ENCODE results near the gene LUC7L3.
"Not testable (repeated sequence)": the region's sequence is repeated elsewhere in the genome, so short reads cannot be mapped to it uniquely, and the experiment has no call there.

LUC7L3 gene

DNA sequence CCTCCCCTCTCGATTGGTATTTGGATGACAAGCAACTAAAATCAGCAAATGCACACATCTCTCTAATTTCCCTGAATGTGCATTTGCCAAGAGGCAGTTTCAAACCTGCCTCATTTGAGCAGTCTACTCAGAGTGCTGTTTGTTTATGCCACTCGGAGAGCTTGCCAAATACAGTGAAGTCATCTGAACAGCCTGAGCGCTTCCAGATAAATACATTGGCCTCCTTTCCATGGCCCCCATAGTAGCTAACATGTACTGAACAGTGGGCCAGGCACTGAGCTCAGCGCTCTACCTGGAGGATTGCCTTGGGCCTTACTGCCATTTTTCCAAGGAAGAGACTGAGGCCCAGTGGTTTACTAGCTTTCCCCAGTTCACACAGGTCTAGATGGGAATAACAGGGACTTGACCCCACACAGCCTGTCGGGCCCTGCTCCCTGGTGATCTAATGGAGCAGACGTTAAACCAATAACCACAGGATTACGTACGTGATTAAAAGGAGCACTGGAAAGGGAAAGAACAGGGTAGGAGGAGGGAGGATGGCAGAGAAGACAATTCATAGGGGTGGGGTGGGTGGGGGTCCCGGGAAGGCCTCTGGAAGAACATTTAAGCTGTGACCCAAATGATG is 66.7 kb downstream of the LUC7L3 start:
- no peak for DNase-seq (ENCODE audit: low read depth)

DNA sequence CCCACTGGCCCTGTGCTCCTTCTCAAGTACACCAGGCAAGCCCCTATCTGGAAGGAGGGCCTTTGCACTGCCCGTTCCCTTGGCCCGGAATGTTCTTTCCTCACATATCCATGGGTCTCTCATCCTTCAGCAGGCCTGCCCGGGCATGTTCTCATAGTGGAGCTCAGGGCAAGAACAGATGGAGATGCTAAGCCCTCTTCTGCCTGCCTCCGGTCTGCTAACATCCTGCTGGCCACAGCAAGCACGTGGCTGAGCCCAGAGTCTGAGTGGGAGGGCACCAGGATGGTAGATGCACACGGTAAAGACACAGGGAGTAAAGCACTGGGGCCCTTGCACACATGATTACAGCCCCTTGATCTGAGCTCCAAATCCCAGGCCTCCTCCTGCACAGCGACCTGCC is 67.7 kb downstream of the LUC7L3 start:
- DNase-seq (ENCODE audit: low read depth) = no peak

DNA sequence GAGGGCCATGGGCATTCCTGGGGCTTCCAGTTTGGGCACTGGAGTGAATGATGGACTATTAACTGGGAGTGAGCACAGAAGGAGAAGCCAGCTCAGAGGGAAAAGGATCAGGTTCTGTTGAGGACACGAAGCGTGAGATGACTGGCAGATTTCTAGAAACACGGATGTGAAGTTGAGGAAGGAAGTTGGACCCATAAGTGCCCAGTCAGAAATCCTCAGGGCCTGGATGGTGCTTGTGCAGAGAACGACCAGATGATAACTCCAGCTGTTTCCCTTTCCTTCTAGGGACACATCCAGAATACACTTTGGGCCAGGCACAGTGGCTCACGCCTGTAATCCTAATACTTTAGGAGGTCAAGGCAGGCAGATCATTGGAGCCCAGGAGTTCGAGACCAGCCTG is 71.2 kb downstream of the LUC7L3 start:
- no peak for DNase-seq (ENCODE audit: low read depth)

GRCh38 chr17:50792132-50792531 is 72.7 kb downstream of the LUC7L3 start:
- DNase-seq (ENCODE audit: low read depth) = no peak

DNA sequence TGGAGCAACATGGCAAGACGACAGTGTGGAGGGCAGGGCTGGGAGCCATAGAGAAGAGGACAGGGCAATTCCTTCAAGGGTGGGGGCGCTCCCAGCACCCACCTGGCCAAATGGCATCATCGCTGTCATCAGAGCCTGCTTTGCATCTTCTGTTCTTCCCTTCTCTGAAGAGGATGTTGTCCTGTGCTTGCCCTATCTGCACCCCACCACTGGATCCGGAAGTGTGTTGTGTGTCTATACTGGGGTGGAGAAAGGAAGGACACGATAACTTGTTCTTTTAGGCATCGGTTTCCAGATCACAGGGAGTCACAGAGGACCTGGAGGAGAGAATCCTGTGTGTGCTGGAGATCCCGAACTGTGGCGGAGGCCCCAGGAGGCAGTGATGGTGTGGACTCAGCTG is 73.6 kb downstream of the LUC7L3 start:
- no peak for DNase-seq (ENCODE audit: low read depth)

DNA sequence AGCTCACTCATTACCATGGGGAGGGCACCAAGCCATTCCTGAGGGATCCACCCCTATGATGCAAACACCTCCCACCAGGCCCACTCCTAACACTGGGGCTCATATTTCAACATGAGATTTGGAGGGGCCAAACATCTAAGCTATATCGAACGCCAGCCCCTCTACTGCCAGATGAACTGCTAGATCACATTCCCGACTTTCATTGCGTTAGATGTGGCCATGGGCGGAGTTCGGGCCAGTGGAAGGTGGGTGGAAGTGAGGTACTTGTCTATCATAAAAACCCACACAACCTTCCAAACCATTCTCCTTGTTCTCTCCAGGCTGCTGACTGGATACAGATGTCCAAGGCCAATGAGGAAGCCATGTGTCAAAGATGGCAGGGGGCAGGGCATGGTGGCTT is 75.0 kb downstream of the LUC7L3 start:
- DNase-seq (ENCODE audit: low read depth) = no peak

DNA sequence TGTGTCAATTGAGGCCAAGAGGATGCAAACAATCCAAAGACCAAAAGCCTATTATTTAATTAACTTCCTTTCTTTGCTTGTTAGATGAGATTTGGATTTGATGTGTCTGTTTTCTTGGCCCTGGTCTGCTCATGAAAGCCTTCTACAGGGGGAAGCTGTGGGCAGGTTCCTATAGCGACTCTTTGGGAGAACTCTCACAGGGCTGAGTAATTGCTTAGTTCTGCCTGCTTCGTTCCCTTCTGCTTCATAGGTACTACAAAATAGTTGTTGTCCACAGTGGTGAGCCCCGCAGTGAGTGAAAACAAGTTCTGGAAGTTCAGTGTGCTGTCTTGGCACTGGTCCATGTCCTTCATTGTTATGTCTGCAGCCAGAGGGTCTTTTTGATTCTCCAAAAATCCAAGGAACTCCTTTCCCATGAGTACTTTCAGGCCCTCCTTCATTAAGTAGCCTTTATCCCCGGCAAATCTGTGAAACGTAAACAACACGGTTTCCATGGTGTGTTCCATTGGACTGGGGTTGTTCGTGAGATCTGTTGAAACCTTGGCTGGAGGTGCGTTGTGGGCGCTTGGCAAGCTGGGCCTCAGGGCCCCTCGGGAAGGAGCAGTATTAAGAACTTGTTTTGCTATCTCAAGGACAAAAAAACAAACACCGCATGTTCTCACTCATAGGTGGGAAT is 77.9 kb downstream of the LUC7L3 start:
- DNase-seq (ENCODE audit: low read depth) = no peak

DNA sequence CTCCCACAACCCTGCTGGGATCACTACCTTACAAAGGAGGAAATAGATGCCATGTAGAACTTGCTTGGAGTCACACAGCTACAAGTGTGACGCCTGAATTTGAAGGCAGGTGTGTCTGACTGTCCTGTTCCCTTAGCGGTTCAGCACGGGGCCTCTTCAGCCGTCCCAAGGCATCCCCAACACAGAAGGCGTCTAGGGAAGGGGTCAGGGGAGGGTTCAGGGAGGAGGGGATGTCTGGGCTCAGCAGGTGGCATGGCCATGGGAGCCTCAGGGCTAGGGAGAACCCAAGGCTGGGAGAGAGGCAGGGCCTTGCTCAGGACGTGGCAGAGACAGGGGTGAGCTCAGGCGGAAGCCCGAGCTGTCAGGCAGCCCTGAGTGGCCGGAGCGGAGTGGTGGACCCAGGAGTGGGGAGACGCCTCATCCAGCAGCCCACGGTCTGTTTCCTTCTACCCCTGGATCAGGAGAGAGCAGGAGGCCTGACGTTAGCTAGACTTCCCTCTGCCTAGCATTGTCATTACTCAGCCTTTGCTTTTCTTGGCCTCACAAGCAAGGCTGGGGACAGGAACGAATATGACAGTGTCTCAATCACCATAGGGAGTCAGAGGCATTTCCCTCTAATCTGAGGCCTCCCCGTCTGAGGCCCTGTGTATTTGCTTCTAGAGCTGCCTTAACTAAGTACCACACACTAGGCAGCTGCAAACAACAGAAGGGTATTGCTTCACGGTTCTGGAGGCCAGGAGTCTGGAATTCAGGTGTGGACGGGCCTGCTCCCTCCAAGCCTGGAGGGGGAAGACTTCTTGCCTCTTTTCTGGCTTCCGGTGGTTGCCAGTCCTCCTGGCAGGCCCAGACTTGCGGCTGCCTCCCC is 79.3 kb downstream of the LUC7L3 start:
- DNase-seq (ENCODE audit: low read depth) = no peak

GRCh38 chr17:50799582-50799981 is 80.2 kb downstream of the LUC7L3 start:
- DNase-seq (ENCODE audit: low read depth) = no peak

GRCh38 chr17:50800196-50800700 is 80.8 kb downstream of the LUC7L3 start:
- DNase-seq (ENCODE audit: low read depth) = no peak

GRCh38 chr17:50802609-50803571 is 83.5 kb downstream of the LUC7L3 start:
- no peak for DNase-seq (ENCODE audit: low read depth)

DNA sequence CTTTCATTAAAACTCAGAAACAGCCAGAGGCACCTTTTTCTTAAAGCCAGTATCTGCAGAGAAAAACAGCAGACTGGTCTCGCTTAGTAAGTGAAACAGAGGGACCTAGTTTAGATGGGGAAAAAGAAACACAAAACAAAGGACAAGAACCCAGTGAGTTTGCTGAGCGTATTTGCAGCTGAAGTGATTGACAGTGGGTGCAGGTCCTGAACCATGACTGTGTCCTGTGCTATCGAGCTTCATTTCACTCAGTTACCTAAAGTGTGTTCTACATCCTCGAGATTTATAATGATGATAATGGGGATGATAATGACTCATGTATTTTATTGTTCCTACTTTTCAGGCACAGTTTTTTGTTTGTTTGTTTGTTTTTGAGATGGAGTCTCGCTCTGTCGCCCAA is 84.3 kb downstream of the LUC7L3 start:
- no peak for DNase-seq (ENCODE audit: low read depth)

- not testable (repeated sequence) for DNase-seq (ENCODE audit: low read depth)
Measured at GRCh38 chr17:50804749-50805475, 85.5 kb downstream of the LUC7L3 start.

DNA sequence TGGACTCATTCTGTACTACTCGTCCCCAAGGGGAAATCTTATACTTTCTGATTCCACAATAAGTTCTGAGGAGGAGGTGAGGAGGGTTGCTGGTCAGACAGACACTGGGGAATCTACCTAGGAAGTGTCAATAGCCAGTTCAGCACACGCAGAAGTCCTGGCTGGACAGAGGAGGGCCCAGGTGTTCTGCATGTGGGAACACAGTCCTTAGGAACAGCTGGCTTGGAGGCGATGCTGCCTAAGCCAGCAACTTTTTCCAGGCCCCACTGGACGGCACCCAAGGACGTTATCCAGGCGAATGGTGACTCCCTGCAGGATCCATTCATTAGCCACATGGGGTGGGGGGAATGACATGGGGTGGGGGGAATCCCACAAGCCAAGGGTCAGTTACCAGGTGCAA is 86.1 kb downstream of the LUC7L3 start:
- no peak for DNase-seq (ENCODE audit: low read depth)

Data from stimulated activated CD8-positive, alpha-beta memory T cell treated with anti-CD3 and anti-CD28 coated beads, Interleukin-15, amount 100 ng/mL, for 24 hours (primary cell).